K562 (cell line): ENCODE results near the gene CRHR2. TPM values are rescaled to one million over a fixed set of nuclear protein-coding genes. Genes with fewer than 3 reads are reported as not detected.

ENCODE experiments used
- ATAC-seq: fragments of 200-7000 bp; cut with Tn5 transposase; 3 replicates; pipeline ENCODE4 v1.9.1; 2020; ENCODE audit warnings: moderate library complexity
- BruUV-seq: library from RNA; stranded (reverse); fragments of 400-500 nt; replicated peaks from 2 replicates; lab custom pipeline; 2021; lab: Mats Ljungman, UMichigan
- CTCF ChIA-PET: fragments of 300-600 bp; formaldehyde crosslinking; extraction: SDS; loops from one replicate; lab custom pipeline; 2021; ENCODE audit warnings: low intra/inter-chr PET ratio; lab: Yijun Ruan, JAX
- POLR2A ChIA-PET: fragments of 300-600, 350-650 bp; sonication (Branson Sonifier 250); formaldehyde crosslinking; extraction: SDS; loops from one replicate; lab custom pipeline; 2021; ENCODE audit warnings: antibody characterized with exemption, inconsistent platforms; lab: Yijun Ruan, JAX
- DNase-seq, 4 experiments: peaks; one replicate each; pipeline versions ENCODE4 v3.0.0 to v3.0.0-alpha.2; 2011 to 2018; ENCODE audit warnings: low spot score in 3 of 4, mixed read lengths in 3 of 4; ENCODE audit errors: extremely low read depth in 1 of 4
- FAIRE-seq: peaks from 2 replicates; lab custom pipeline; 2011; peaks lifted over from hg19 to GRCh38; lab: Jason Lieb, UNC
- H2AFZ ChIP-seq: 2 replicates; pipeline ENCODE4 v1.6.0; 2011; ENCODE audit warnings: low read depth, low read length, control low read depth, inconsistent platforms
- H3K27ac ChIP-seq: fragments of 200-600 bp; 3 replicates; pipeline ENCODE4 v1.8.0; 2011; ENCODE audit warnings: low read depth, mild to moderate bottlenecking, control low read depth, inconsistent platforms, low read length, moderate library complexity, mixed read lengths; ENCODE audit errors: extremely low read depth
- H3K27me3 ChIP-seq, 2 experiments: fragments of 300-600 bp in 1 of 2; 2 replicates in 1 of 2; 3 replicates in 1 of 2; pipeline versions ENCODE4 v1.6.0 to v1.8.0; 2011; ENCODE audit warnings: inconsistent platforms in 2 of 2, low read length in 2 of 2, mild to moderate bottlenecking in 1 of 2, mixed read lengths in 1 of 2, moderate library complexity in 1 of 2; ENCODE audit not compliant: control insufficient read depth in 2 of 2, insufficient read depth in 2 of 2
- H3K36me3 ChIP-seq: fragments of 300-600 bp; 3 replicates; pipeline ENCODE4 v1.8.0; 2011; ENCODE audit warnings: mild to moderate bottlenecking, low read length, inconsistent platforms; ENCODE audit not compliant: control insufficient read depth, insufficient read depth
- H3K4me1 ChIP-seq, 2 experiments: fragments of 200-600 bp in 1 of 2; replicated peaks in 1 of 2; 2 replicates in 1 of 2; 3 replicates in 1 of 2; pipeline versions ENCODE4 v1.5.1 to v1.8.0; 2011; ENCODE audit warnings: inconsistent platforms in 2 of 2, low read length in 2 of 2, mild to moderate bottlenecking in 1 of 2, mixed read lengths in 1 of 2, moderate library complexity in 1 of 2; ENCODE audit not compliant: control insufficient read depth in 2 of 2, insufficient read depth in 2 of 2
- H3K4me2 ChIP-seq: 2 replicates; pipeline ENCODE4 v1.6.1; 2011; ENCODE audit warnings: low read length, control low read depth, inconsistent platforms, mixed read lengths; ENCODE audit not compliant: insufficient read depth
- H3K4me3 ChIP-seq: fragments of 200-600 bp; sonication (generic), shearing (Covaris generic); 2 replicates; pipeline ENCODE4 v1.5.1; 2016; ENCODE audit warnings: control low read depth, inconsistent platforms
- H3K79me2 ChIP-seq: fragments of 200-600 bp; 3 replicates; pipeline ENCODE4 v1.8.0; 2011; ENCODE audit warnings: low read length, inconsistent platforms; ENCODE audit not compliant: control insufficient read depth, insufficient read depth
- H3K9ac ChIP-seq, 2 experiments: 2 replicates each; pipeline versions ENCODE4 v1.6.0 to v1.6.1; 2011; ENCODE audit warnings: low read depth in 2 of 2, low read length in 2 of 2, control low read depth in 1 of 2, inconsistent platforms in 1 of 2, mild to moderate bottlenecking in 1 of 2, mixed read lengths in 1 of 2; ENCODE audit not compliant: insufficient read depth in 1 of 2
- H3K9me1 ChIP-seq: one replicate; pipeline ENCODE4 v1.6.0; 2011; ENCODE audit warnings: inconsistent platforms, mild to moderate bottlenecking, low read length, moderate library complexity; ENCODE audit not compliant: control insufficient read depth, insufficient read depth
- H3K9me3 ChIP-seq: replicated peaks from 2 replicates; pipeline ENCODE4 v1.5.1; 2011; ENCODE audit warnings: low read depth, low read length, inconsistent platforms; ENCODE audit not compliant: control insufficient read depth, insufficient read depth
- H4K20me1 ChIP-seq: replicated peaks from 2 replicates; pipeline ENCODE4 v1.6.1; 2011; ENCODE audit warnings: low read length, inconsistent platforms, mixed read lengths; ENCODE audit not compliant: control insufficient read depth, insufficient read depth
- ATF3 ChIP-seq, 2 experiments: fragments of 450-650 bp in 1 of 2; sonication (generic) in 1 of 2; formaldehyde crosslinking in 1 of 2; IDR thresholded peaks in 1 of 2; conservative IDR thresholded peaks in 1 of 2; 2 replicates each; pipeline versions ENCODE4 v1.6.1 to v1.8.1; 2016 to 2023; ENCODE audit warnings: mild to moderate bottlenecking in 2 of 2, moderate library complexity in 2 of 2, inconsistent platforms in 1 of 2, missing genetic modification reagents in 1 of 2
- CBX3 ChIP-seq, 2 experiments: IDR thresholded peaks; 1 replicate in 1 of 2; 2 replicates in 1 of 2; pipeline ENCODE4 v1.6.1; 2012; ENCODE audit warnings: inconsistent platforms in 2 of 2, low read length in 2 of 2, borderline replicate concordance in 1 of 2, control low read depth in 1 of 2
- CTBP1 ChIP-seq: fragments of 450-650 bp; IDR thresholded peaks from 2 replicates; pipeline ENCODE4 v1.6.1; 2016; ENCODE audit warnings: borderline replicate concordance
- JUNB ChIP-seq: fragments of 450-650 bp; formaldehyde crosslinking; conservative IDR thresholded peaks from 2 replicates; pipeline ENCODE4 v1.4.0; 2020; ENCODE audit warnings: mild to moderate bottlenecking
- LEF1 ChIP-seq: fragments of 450-650 bp; IDR thresholded peaks from 2 replicates; pipeline ENCODE4 v1.6.1; 2016; ENCODE audit warnings: mild to moderate bottlenecking
- NCOA6 ChIP-seq: fragments of 450-650 bp; IDR thresholded peaks from 2 replicates; pipeline ENCODE4 v1.6.1; 2017; ENCODE audit warnings: mild to moderate bottlenecking
- PHB ChIP-seq: fragments of 250-450 bp; sonication (Bioruptor Pico); IDR thresholded peaks from 2 replicates; pipeline ENCODE4 v1.5.0; 2021
- PTRF ChIP-seq: fragments of 450-650 bp; IDR thresholded peaks from 2 replicates; pipeline ENCODE4 v1.6.1; 2016; ENCODE audit warnings: mild to moderate bottlenecking, missing genetic modification characterization, missing compliant biosample characterization
- RB1 ChIP-seq: fragments of 450-650 bp; IDR thresholded peaks from 2 replicates; pipeline ENCODE4 v1.6.1; 2017; ENCODE audit warnings: low read depth, mild to moderate bottlenecking
- RERE ChIP-seq: sonication (generic); formaldehyde crosslinking; IDR thresholded peaks from 2 replicates; pipeline ENCODE4 v1.8.0; 2023; ENCODE audit warnings: missing genetic modification reagents, mild to moderate bottlenecking, borderline replicate concordance
- RFX7 ChIP-seq: fragments of 250-450 bp; sonication (Bioruptor Pico); IDR thresholded peaks from 2 replicates; pipeline ENCODE4 v1.5.1; 2021; ENCODE audit warnings: mild to moderate bottlenecking
- TCF7 ChIP-seq: sonication (generic); IDR thresholded peaks from 2 replicates; pipeline ENCODE4 v1.6.1; 2016; ENCODE audit warnings: antibody characterized with exemption, borderline replicate concordance
- TSC22D4 ChIP-seq: fragments of 450-650 bp; IDR thresholded peaks from 2 replicates; pipeline ENCODE4 v1.6.1; 2016; ENCODE audit warnings: missing genetic modification characterization, missing biosample characterization, control low read depth
- ZC3H8 ChIP-seq: fragments of 450-650 bp; IDR thresholded peaks from 2 replicates; pipeline ENCODE4 v1.6.1; 2017
- ZNF511 ChIP-seq: sonication (generic); formaldehyde crosslinking; IDR thresholded peaks from 2 replicates; pipeline ENCODE4 v1.8.0; 2022; ENCODE audit warnings: mild to moderate bottlenecking, missing genetic modification reagents
- ZNF717 ChIP-seq: fragments of 250-450 bp; sonication (Bioruptor Pico); IDR thresholded peaks from 2 replicates; pipeline ENCODE4 v1.5.0; 2021
- WGBS: fragments of 100-300 bp; shearing (Covaris generic); methylation state at CpG from one replicate; pipeline ENCODE4 v1.1.6; 2016; ENCODE audit warnings: low coverage, mixed read lengths; ENCODE audit not compliant: insufficient coverage; ENCODE audit errors: missing lambda C conversion rate; 5-methylcytosine and 5-hydroxymethylcytosine counted together
- in situ Hi-C: fragments of 300-500 bp; cut with MboI; formaldehyde crosslinking; loops from 4 replicates; pipeline ENCODE4 v1.15.0; 2018; ENCODE audit warnings: inconsistent platforms, mixed read lengths
- intact Hi-C: fragments of 100-400 bp; cut with micrococcal nuclease; formaldehyde crosslinking; loops from 2 replicates; pipeline ENCODE4 v1.14.2; 2022
- polyA plus RNA-seq, 8 experiments: library from polyadenylated mRNA; depleted of rRNA in 4 of 8; stranded (reverse) in 5 of 8; unstranded in 3 of 8; fragments of >200 nt; fragmentation: Nextera tagmentation in 2 of 8; fragmentation: Illumina TruSeq in 1 of 8; extraction: Ambion mirVana in 2 of 8; extraction: Trizol in 1 of 8; gene quantifications; 2 replicates each; pipeline versions ENCODE4 v1.2.1 to v1.2.3, GENCODE V29; 2011 to 2014; ENCODE audit warnings: inconsistent platforms in 1 of 8, missing spikeins in 1 of 8
- total RNA-seq, 7 experiments: library from RNA; depleted of rRNA in 6 of 7; stranded (reverse); fragments of >200 nt in 6 of 7; fragmentation: Illumina TruSeq in 2 of 7; extraction: Trizol in 2 of 7; gene quantifications; 2 replicates each; pipeline versions ENCODE4 v1.2.1 to v1.2.3, GENCODE V29; 2011 to 2021; ENCODE audit warnings: low replicate concordance in 1 of 7

The CRHR2 gene
- total and polyA plus RNA-seq, 9 of the 15 experiments (the other 6 are each of a cell fraction or from before 2014, with no cell fraction given), result not detected

GRCh38 chr7:30700941-30701340, 18.7 kb upstream of the CRHR2 start:
- in situ Hi-C loops, result no loop called here
- Histone ChIP-seq H3K9me3 (no peaks in the 10 kb centered on the region), H3K27ac (no peak overlapping the region), H3K79me2 (no peaks in the 10 kb centered on the region), H3K9me1 (no peaks in the 10 kb centered on the region), H3K4me2 (no peak overlapping the region), H3K9ac (no peak overlapping the region), H3K27me3 (peaks cover 17 to 60% of the 10 kb centered on the region in 2 experiments), H3K4me1 (peaks cover 0 to 9% of the 10 kb centered on the region in 2 experiments; a peak in 3 of 5 replicates), H2AFZ (no peak overlapping the region), H3K4me3 (no peak overlapping the region), H3K36me3 (no peaks in the 10 kb centered on the region), H4K20me1 (0 out of 2 replicates have a peak, but pooled peaks cover 3% of the 10 kb centered on the region)
- no peak for TF ChIP-seq TSC22D4 (tag)
- no peak for TF ChIP-seq LEF1
- no peak for TF ChIP-seq CBX3 (IDR thresholded peaks at IDR 0.05; ENCODE audit: borderline replicate concordance in 1 of 2, low read length in 2 of 2)
- no peak for TF ChIP-seq ZNF717
- no peak for TF ChIP-seq CTBP1
- TF ChIP-seq TCF7, result no peak
- TF ChIP-seq PTRF (tag), result no peak
- TF ChIP-seq NCOA6, result no peak
- no peak for TF ChIP-seq ZC3H8
- TF ChIP-seq RB1, result no peak
- TF ChIP-seq ZNF511 (CRISPR knock-in tag), result no peak
- no peak for TF ChIP-seq RFX7 (CRISPR knock-in tag)
- no peak for TF ChIP-seq PHB (CRISPR knock-in tag)
- TF ChIP-seq RERE (CRISPR knock-in tag), result no peak
- TF ChIP-seq ATF3 (IDR thresholded peaks at IDR 0.05), result no peak
- no peak for TF ChIP-seq ATF3 (CRISPR knock-in tag; conservative IDR thresholded peaks at IDR 0.05)
- no peak for TF ChIP-seq JUNB (CRISPR knock-in tag)
- intact Hi-C loops, result no loop called here
- ChIA-PET CTCF (no interaction called here), POLR2A (interaction anchor here (1.2 to 1.5 kb wide), 2 partner anchors 9 to 33 kb away, joined by 3 to 4 read pairs; no protein-coding TSS in a partner anchor)
- WGBS, result 3% methylated on average over 3 of the region's 3 CpGs
- FAIRE-seq (no peak), ATAC-seq (no peak), DNase-seq (no peak)
- BruUV-seq, result no TSS peak
